OCI-LY1 (cell line): ENCODE measurements around the gene DPM3.

ENCODE experiments used
- H2AFZ ChIP-seq: fragments of 200-600 bp; sonication (generic), shearing (Covaris generic); 2 replicates; pipeline ENCODE4 v1.6.0; 2014; ENCODE audit warnings: antibody characterized with exemption, mild to moderate bottlenecking, low read length
- H3F3A ChIP-seq: fragments of 200-600 bp; sonication (generic), shearing (Covaris generic); 2 replicates; pipeline ENCODE4 v1.6.0; 2014; ENCODE audit warnings: mild to moderate bottlenecking, antibody characterized with exemption, low read length, moderate library complexity; ENCODE audit not compliant: insufficient read depth
- H3K27ac ChIP-seq: fragments of 200-600 bp; sonication (generic); 2 replicates; pipeline ENCODE4 v1.5.1; 2014; ENCODE audit warnings: low read length, mixed run types, mild to moderate bottlenecking, low read depth; ENCODE audit not compliant: poor library complexity, severe bottlenecking
- H3K27me3 ChIP-seq: fragments of 200-600 bp; sonication (generic); 2 replicates; pipeline ENCODE4 v1.6.0; 2014; ENCODE audit warnings: antibody characterized with exemption, mild to moderate bottlenecking, low read length, moderate library complexity; ENCODE audit not compliant: insufficient read depth
- H3K36me3 ChIP-seq: fragments of 200-600 bp; sonication (generic); 2 replicates; pipeline ENCODE4 v1.6.1; 2014; ENCODE audit warnings: mild to moderate bottlenecking, antibody characterized with exemption, low read length, moderate library complexity, mixed read lengths; ENCODE audit not compliant: insufficient read depth
- H3K4me1 ChIP-seq: fragments of 200-600 bp; sonication (generic); 2 replicates; pipeline ENCODE4 v1.5.1; 2014; ENCODE audit warnings: mild to moderate bottlenecking, low read length, moderate library complexity; ENCODE audit not compliant: insufficient read depth, severe bottlenecking
- H3K4me2 ChIP-seq: fragments of 200-600 bp; sonication (generic), shearing (Covaris generic); 2 replicates; pipeline ENCODE4 v1.6.1; 2014; ENCODE audit warnings: low read length
- H3K4me3 ChIP-seq: fragments of 200-600 bp; sonication (generic); 2 replicates; pipeline ENCODE4 v1.5.1; 2014; ENCODE audit warnings: low read length, low read depth, mild to moderate bottlenecking, mixed read lengths; ENCODE audit not compliant: poor library complexity, severe bottlenecking
- H3K79me2 ChIP-seq: fragments of 200-600 bp; shearing (Covaris generic); 2 replicates; pipeline ENCODE4 v1.6.1; 2016; ENCODE audit warnings: mixed run types, low read length, mixed read lengths; ENCODE audit not compliant: insufficient read depth
- H3K9ac ChIP-seq: fragments of 200-600 bp; sonication (generic), shearing (Covaris generic); 2 replicates; pipeline ENCODE4 v1.6.1; 2014; ENCODE audit warnings: mild to moderate bottlenecking, low read length, mixed read lengths
- H3K9me2 ChIP-seq: fragments of 200-600 bp; sonication (generic), shearing (Covaris generic); 2 replicates; pipeline ENCODE4 v1.6.1; 2014; ENCODE audit warnings: low read depth, mild to moderate bottlenecking, low read length, mixed read lengths
- H3K9me3 ChIP-seq: fragments of 200-600 bp; shearing (Covaris generic); 2 replicates; pipeline ENCODE4 v1.6.1; 2014; ENCODE audit warnings: low read length, mixed read lengths
- H4K20me1 ChIP-seq: fragments of 200-600 bp; sonication (generic), shearing (Covaris generic); 2 replicates; pipeline ENCODE4 v1.6.0; 2016; ENCODE audit warnings: mild to moderate bottlenecking, low read length; ENCODE audit not compliant: insufficient read depth
- CTCF ChIP-seq: fragments of 200-600 bp; sonication (generic), shearing (Covaris generic); IDR thresholded peaks from 2 replicates; pipeline ENCODE4 v1.5.1; 2017; ENCODE audit warnings: mild to moderate bottlenecking, antibody characterized with exemption, low read length, moderate library complexity, mixed read lengths
- EZH2 ChIP-seq: fragments of 200-600 bp; sonication (generic), shearing (Covaris generic); IDR thresholded peaks from 2 replicates; pipeline ENCODE4 v1.8.0; 2017; ENCODE audit warnings: borderline replicate concordance, mixed run types, mild to moderate bottlenecking, antibody characterized with exemption, low read length, moderate library complexity, mixed read lengths

Gene DPM3

GRCh38 chr1:155131856-155132255, 8.5 kb downstream of the DPM3 start:
- H3K9me2 ChIP-seq = no peaks in the 10 kb centered on the region
- no peaks in the 10 kb centered on the region for H3K36me3 ChIP-seq
- H3K9ac ChIP-seq = no peak overlapping the region
- no peaks in the 10 kb centered on the region for H3K27me3 ChIP-seq
- no peaks in the 10 kb centered on the region for H4K20me1 ChIP-seq
- TF ChIP-seq CTCF = no peak
- no peaks in the 10 kb centered on the region for H3K9me3 ChIP-seq
- no peak overlapping the region for H3K4me3 ChIP-seq
- no peak overlapping the region for H3K27ac ChIP-seq
- peaks cover 25% of the 10 kb centered on the region for H3K4me1 ChIP-seq
- H3F3A ChIP-seq = 0 out of 2 replicates have a peak, but pooled peaks cover 3% of the 10 kb centered on the region
- H3K79me2 ChIP-seq = no peaks in the 10 kb centered on the region
- H2AFZ ChIP-seq = no peak overlapping the region
- H3K4me2 ChIP-seq = no peak overlapping the region

- Histone ChIP-seq H3K27me3 (no peaks in the 10 kb centered on the region), H3K4me2 (no peak overlapping the region), H3K9me2 (no peaks in the 10 kb centered on the region), H3K27ac (no peak overlapping the region), H3K4me3 (no peak overlapping the region), H2AFZ (no peak overlapping the region), H3K79me2 (no peaks in the 10 kb centered on the region), H3K4me1 (peaks cover 25% of the 10 kb centered on the region), H3F3A (no peaks in the 10 kb centered on the region), H3K36me3 (no peaks in the 10 kb centered on the region), H3K9me3 (no peaks in the 10 kb centered on the region), H3K9ac (no peak overlapping the region), H4K20me1 (no peaks in the 10 kb centered on the region)
- TF ChIP-seq CTCF = no peak
- TF ChIP-seq EZH2 = no peak
These were observed 9.0 kb downstream of the DPM3 start for GRCh38 chr1:155131285-155131684.

DNA sequence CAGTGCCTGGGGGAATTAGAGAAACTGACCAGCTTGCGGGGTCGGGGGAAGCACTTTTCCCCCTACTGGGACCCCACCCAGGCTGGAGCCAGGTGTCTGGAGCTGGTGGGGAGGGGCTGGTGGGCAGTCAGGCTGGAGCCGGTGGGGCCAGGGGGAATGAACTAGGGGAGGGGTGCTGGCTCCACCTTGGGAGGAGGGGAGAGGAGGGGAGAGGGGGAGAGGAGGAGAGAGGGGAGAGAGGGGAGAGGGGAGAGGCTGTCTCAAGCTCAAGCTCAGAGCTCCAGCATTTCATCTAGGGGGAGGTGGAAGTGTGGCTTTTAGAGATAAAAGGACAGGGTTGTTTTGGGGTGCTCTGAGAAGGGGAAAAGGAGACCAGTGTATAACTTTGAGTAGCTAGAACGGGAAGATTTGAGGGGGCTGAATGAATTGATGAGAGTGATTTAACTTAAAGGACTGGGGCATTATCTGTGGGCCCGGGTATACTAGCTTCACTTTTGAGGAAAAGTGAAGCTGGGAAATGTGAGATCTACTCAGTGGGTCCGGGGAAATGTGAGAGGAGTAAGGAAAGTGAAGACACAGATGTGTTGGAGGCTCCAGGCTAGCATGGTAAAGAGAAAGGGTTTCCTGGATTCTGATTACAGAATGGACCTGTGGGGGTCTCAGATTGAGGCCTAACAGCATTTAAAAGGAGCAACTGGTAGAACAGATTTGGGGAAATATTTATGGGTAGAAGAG, 9.9 kb downstream of the DPM3 start:
- Histone ChIP-seq H3K36me3 (no peaks in the 10 kb centered on the region), H4K20me1 (no peaks in the 10 kb centered on the region), H2AFZ (no peak overlapping the region), H3K4me3 (no peak overlapping the region), H3K9me2 (no peaks in the 10 kb centered on the region), H3K9me3 (no peaks in the 10 kb centered on the region), H3F3A (no peaks in the 10 kb centered on the region), H3K27me3 (0 out of 2 replicates have a peak, but pooled peaks cover 8% of the 10 kb centered on the region), H3K79me2 (no peaks in the 10 kb centered on the region), H3K4me1 (peaks cover 25% of the 10 kb centered on the region), H3K4me2 (no peak overlapping the region), H3K9ac (no peak overlapping the region), H3K27ac (no peak overlapping the region)
- TF ChIP-seq EZH2 (no peak), CTCF (no peak)
